Activated CD8-positive, alpha-beta T cell treated with anti-CD3 and anti-CD28 coated beads for 36 hours (primary cell): ENCODE measurements around the gene TAF5L. TPM values are rescaled to one million over a fixed set of nuclear protein-coding genes. Genes with fewer than 3 reads are reported as not detected.

Experiments
- ATAC-seq: fragments of 200-7000 bp; cut with Tn5 transposase; one replicate; pipeline ENCODE4 v1.10.0; 2021; ENCODE audit warnings: mild to moderate bottlenecking, moderate library complexity
- CTCF ChIA-PET: fragments of 350-600 bp; sonication (Branson Sonifier 250); formaldehyde crosslinking; loops from one replicate; lab custom pipeline; 2021; ENCODE audit warnings: antibody characterized with exemption; lab: Charles Lee
- POLR2A ChIA-PET: fragments of 350-600 bp; sonication (Branson Sonifier 250); formaldehyde crosslinking; loops from one replicate; lab custom pipeline; 2021; ENCODE audit warnings: antibody characterized with exemption; lab: Charles Lee
- DNase-seq: peaks from one replicate; pipeline ENCODE4 v3.0.0-alpha.2; 2020
- H3K27ac Mint-ChIP-seq: one replicate; pipeline ENCODE4 v1.8.0; 2021; ENCODE audit warnings: mild to moderate bottlenecking, mixed read lengths
- H3K27me3 Mint-ChIP-seq: one replicate; pipeline ENCODE4 v1.8.0; 2021; ENCODE audit warnings: mixed read lengths
- H3K36me3 Mint-ChIP-seq: one replicate; pipeline ENCODE4 v1.8.0; 2021; ENCODE audit warnings: low read depth, mixed read lengths
- H3K4me1 Mint-ChIP-seq: one replicate; pipeline ENCODE4 v1.8.0; 2021; ENCODE audit warnings: low read depth, mixed read lengths
- H3K4me3 Mint-ChIP-seq: one replicate; pipeline ENCODE4 v1.8.0; 2021; ENCODE audit warnings: mild to moderate bottlenecking, moderate library complexity, mixed read lengths
- H3K9me3 Mint-ChIP-seq: one replicate; pipeline ENCODE4 v1.8.0; 2021; ENCODE audit warnings: mixed read lengths
- intact Hi-C: fragments of 100-400 bp; cut with micrococcal nuclease; formaldehyde crosslinking; loops from one replicate; pipeline ENCODE4 v1.10.0; 2022
- total RNA-seq, 2 experiments: library from RNA; stranded (reverse); gene quantifications; one replicate each; pipeline ENCODE4 v1.2.3, GENCODE V29; 2021
- TF ChIP-seq, protein P1 (sequence below): fragments of 200-600 bp; IDR thresholded peaks from one replicate; pipeline ENCODE4 v1.8.0; 2022; ENCODE audit warnings: antibody characterized with exemption, mild to moderate bottlenecking

Gene TAF5L
- total RNA-seq, 2 experiments from 2014 or later: 17.7 to 19.5 TPM

GRCh38 chr1:229579059-229579673 is 46.8 kb downstream of the TAF5L start:
- H3K4me3 Mint-ChIP-seq: no peak overlapping the region
- no peaks in the 10 kb centered on the region for H3K36me3 Mint-ChIP-seq
- no peaks in the 10 kb centered on the region for H3K27me3 Mint-ChIP-seq
- no peak overlapping the region for H3K27ac Mint-ChIP-seq
- H3K4me1 Mint-ChIP-seq: no peaks in the 10 kb centered on the region
- TF ChIP-seq, protein P1, sequence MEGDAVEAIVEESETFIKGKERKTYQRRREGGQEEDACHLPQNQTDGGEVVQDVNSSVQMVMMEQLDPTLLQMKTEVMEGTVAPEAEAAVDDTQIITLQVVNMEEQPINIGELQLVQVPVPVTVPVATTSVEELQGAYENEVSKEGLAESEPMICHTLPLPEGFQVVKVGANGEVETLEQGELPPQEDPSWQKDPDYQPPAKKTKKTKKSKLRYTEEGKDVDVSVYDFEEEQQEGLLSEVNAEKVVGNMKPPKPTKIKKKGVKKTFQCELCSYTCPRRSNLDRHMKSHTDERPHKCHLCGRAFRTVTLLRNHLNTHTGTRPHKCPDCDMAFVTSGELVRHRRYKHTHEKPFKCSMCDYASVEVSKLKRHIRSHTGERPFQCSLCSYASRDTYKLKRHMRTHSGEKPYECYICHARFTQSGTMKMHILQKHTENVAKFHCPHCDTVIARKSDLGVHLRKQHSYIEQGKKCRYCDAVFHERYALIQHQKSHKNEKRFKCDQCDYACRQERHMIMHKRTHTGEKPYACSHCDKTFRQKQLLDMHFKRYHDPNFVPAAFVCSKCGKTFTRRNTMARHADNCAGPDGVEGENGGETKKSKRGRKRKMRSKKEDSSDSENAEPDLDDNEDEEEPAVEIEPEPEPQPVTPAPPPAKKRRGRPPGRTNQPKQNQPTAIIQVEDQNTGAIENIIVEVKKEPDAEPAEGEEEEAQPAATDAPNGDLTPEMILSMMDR: no peak
- DNase-seq (no peak), ATAC-seq (no peak)
- CTCF ChIA-PET: interaction anchor here (0.9 to 1.0 kb wide), 2 partner anchors 18 to 45 kb away, joined by 3 read pairs; no protein-coding TSS in a partner anchor
- POLR2A ChIA-PET: interaction anchor here (1.1 kb wide), 1 partner anchor 47 kb away, joined by 3 read pairs; the partner anchor contains the start of genes TAF5L and URB2
- no peaks in the 10 kb centered on the region for H3K9me3 Mint-ChIP-seq
- intact Hi-C loops: no loop called here

DNA sequence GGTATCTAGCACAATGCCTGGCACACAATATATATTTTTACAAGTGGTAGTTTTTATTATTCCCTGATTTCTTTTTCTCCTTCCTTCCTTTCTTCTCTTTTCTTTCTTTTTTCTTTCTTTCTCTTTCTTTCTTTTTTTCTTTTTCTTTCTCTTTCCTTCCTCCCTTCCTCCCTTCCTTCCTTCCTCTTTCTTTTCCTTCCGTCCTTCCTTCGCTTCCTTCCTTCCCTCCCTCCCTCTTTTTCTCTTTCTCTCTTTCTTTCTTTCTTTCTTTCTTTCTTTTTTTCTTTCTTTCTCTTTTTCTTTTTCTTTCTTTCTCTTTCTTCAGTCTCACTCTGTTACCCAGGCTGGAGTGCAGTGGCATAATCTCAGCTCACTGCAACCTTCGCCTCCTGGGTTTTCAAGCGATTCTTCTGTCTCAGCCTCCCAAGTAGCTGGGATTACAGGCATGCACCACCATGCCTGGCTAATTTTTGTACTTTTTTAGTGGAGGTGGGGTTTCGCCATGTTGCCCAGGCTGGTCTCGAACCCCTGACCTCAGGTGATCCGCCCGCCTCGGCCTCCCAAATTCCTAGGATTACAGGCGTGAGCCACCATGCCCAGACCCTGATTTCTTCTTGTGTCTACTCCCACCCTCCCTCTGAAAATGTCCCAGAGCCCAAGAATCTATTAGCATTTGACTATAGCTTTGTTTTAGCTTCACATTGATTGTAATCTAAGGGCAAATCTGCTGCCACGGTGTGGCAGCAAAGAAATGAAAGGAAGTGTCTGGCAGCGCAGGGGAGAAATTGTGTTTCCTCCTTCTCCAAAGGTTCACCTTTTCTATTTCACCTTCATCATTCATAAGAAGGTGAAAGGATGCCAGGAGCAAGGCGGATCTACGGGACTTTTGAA is 47.5 kb downstream of the TAF5L start:
- DNase-seq (no peak), ATAC-seq (no peak)
- ChIA-PET CTCF (interaction anchor here (0.9 kb wide), 1 partner anchor 46 kb away, joined by 3 read pairs; no protein-coding TSS in a partner anchor), POLR2A (interaction anchor here (1.1 kb wide), 1 partner anchor 48 kb away, joined by 3 read pairs; the partner anchor contains the start of genes TAF5L and URB2)
- Mint-ChIP-seq H3K4me1 (no peaks in the 10 kb centered on the region), H3K4me3 (no peak overlapping the region), H3K36me3 (no peaks in the 10 kb centered on the region), H3K27me3 (no peaks in the 10 kb centered on the region), H3K9me3 (no peaks in the 10 kb centered on the region), H3K27ac (no peak overlapping the region)
- TF ChIP-seq, protein P1: no peak
- intact Hi-C loops: no loop called here

- ATAC-seq (no peak), DNase-seq (no peak)
- intact Hi-C loops: no loop called here
- TF ChIP-seq, protein P1: no peak
- Mint-ChIP-seq H3K4me3 (no peak overlapping the region), H3K27ac (no peak overlapping the region), H3K9me3 (no peaks in the 10 kb centered on the region), H3K4me1 (no peaks in the 10 kb centered on the region), H3K27me3 (no peaks in the 10 kb centered on the region), H3K36me3 (no peaks in the 10 kb centered on the region)
- ChIA-PET CTCF (no interaction called here), POLR2A (no interaction called here)
Observed at GRCh38 chr1:229574679-229575442, 51.1 kb downstream of the TAF5L start.

GRCh38 chr1:229572286-229572685 is 53.6 kb downstream of the TAF5L start:
- Mint-ChIP-seq H3K4me1 (no peaks in the 10 kb centered on the region), H3K9me3 (no peaks in the 10 kb centered on the region), H3K27ac (no peak overlapping the region), H3K36me3 (no peaks in the 10 kb centered on the region), H3K4me3 (no peak overlapping the region), H3K27me3 (no peaks in the 10 kb centered on the region)
- ChIA-PET CTCF (no interaction called here), POLR2A (no interaction called here)
- ATAC-seq (no peak), DNase-seq (no peak)
- TF ChIP-seq, protein P1: no peak
- intact Hi-C loops: no loop called here
